Retina (tissue), 1 donor: ENCODE measurements around the gene ATP10B.

Experiments used
- DNase-seq: peaks from one replicate; pipeline ENCODE4 v3.0.0-alpha.2; 2016

The ATP10B gene

GRCh38 chr5:160629003-160629402, 223.0 kb downstream of the ATP10B start:
- no peak for DNase-seq

- no peak for DNase-seq
Measured at GRCh38 chr5:160628619-160628968, 223.4 kb downstream of the ATP10B start.

DNA sequence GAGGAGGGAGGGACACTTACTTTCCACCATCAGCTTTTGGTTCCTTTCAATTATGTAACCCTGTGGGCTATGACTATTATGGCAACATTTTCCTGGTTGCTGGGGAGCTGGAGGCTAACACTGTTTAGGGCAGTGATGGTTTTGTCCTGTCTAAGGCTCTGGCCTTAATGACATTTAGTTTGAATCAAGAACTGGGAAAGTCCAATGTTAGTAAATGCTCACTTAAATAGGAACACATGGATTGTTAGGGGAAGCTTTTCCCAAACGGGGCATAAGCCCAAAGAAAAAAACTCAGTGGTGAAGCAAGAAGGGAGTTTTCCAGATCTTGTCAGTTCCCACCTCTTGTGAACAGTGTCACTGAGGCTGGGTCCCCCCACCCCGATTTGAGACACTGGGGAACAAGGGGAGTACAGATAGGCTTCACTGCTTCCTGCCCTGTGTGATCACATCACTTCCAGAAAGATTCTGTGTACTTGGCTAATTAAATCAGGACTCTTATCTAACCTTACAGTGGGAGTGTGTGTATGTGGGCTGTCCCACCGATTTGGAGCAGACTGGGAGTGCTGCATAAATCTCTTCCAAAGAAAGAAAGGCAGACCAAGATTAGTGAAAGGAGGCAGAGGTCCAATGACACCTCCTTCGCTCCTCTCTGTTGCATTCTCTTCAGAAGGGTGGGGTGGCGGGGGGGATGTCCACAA, 223.9 kb downstream of the ATP10B start:
- no peak for DNase-seq

DNA sequence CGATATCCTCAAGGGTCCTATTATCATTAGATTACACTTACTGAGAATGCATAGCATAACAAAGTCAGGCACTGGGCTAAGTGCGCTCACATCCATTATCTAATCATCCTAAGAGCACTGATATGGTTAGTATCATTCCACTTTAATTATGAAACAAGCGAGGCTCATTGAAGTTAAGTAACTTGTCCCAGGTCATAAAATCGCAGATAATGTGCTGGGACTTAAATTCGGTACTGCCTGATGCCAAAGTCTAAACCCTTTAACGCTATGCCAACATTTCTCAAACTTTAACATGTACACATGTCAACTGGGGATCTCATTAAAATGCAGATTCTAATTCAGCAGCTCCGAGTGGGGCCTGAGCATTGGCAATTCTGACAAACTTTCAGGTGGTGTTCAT, 225.7 kb downstream of the ATP10B start:
- no peak for DNase-seq

- no peak for DNase-seq
Measured at GRCh38 chr5:160621526-160621925, 230.5 kb downstream of the ATP10B start.

GRCh38 chr5:160620401-160620800, 231.6 kb downstream of the ATP10B start:
- no peak for DNase-seq

DNA sequence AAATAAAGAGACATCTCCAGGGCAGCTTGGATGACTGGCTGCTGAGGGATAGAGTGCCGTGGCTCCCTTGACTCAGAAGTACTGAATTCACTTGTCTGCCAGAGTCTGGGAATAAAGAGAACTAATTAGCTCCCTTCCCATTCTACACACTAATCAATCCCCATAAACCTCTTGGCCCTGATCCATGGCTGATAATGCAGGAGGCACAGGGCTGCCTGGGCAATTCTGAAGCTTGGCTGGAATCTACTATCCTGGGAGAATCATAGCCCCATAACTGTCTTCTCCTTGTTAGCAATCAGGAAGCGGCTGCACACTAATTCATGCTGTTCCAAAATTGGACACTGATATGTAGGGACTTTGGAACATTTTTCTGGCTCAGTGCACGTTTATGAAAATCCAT, 232.6 kb downstream of the ATP10B start:
- no peak for DNase-seq

GRCh38 chr5:160618286-160618685, 233.7 kb downstream of the ATP10B start:
- DNase-seq = no peak

GRCh38 chr5:160616712-160617497, 235.1 kb downstream of the ATP10B start:
- DNase-seq = no peak

- no peak for DNase-seq
Measured at GRCh38 chr5:160614136-160614535, 237.9 kb downstream of the ATP10B start.

- no peak for DNase-seq
Measured at GRCh38 chr5:160605266-160605665, 246.7 kb downstream of the ATP10B start.

- no peak for DNase-seq
Measured at GRCh38 chr5:160604484-160604883, 247.5 kb downstream of the ATP10B start.

- DNase-seq = no peak
Measured at GRCh38 chr5:160602744-160603143, 249.3 kb downstream of the ATP10B start.

DNA sequence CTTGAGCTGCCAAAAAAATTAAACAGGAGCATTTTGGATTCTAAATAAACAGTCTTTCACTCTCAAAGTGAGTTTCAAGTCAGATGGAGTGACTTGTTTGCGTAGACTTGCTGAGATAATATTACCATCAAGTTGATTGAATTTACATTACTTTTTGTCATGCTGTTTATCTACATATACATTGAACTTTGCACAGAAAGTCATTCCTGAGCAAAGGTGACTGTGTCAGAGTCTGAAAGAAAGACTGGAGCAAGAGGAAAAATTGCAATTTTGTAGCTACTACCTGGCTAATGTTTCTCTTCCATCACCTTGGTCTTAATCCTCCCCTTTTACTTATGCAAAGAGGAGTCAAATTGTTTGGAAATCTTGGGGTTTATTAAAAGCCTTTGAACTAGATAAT, 251.0 kb downstream of the ATP10B start:
- DNase-seq = no peak

- DNase-seq = no peak
Measured at GRCh38 chr5:160573318-160573717, 278.7 kb downstream of the ATP10B start.

DNA sequence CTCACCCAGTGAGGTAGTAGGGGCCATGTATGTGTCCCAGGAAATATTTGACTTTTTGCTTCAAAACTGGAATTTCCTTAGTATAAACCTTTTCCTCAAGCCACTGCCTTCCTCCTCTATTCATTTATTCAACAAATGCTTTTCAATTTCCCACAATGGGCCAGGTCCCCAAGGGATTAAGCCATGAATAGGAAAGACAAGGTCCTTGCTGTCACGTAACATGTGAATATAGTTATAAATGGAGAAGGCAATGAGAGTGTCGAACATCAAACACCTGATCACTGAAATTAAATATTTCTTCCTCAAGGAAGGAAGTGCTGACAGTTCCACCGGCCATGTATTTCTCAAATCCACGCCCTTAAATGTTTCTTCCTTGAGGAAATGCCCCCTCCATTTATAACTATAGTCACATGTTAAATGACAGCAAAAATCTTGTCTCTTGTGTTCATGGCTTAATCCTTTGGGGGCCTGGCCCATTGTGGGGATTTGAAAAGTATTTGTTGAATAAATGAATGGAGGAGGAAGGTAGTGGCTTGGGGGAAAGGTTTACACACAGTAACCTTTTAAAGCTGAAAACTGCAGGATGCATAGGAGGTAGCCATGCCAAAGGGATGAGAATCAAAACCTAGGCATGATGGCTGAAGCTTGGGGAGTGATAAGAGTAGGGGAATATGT, 284.8 kb downstream of the ATP10B start:
- DNase-seq = no peak

GRCh38 chr5:160565376-160565775, 286.6 kb downstream of the ATP10B start:
- no peak for DNase-seq

DNA sequence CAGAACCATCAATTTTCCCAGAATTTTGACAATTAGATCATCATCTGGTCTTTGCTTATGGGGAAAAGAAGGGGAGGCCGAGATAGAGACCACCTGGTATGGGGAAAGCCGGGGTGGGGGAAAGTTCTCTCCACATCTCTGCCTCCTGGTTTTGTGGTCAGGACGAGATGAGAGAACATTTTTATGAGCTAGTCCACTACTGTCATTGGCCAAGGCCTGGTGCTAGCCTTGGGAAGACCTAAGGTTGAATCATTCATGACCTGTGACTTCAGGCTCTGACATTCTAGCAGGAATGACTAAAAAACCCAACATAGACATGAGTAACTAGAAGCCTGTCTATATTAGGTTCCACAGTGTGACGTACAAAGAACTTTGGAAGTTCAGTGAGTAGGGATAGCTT, 295.2 kb downstream of the ATP10B start:
- DNase-seq = no peak

- peak; percentile 80 for DNase-seq
Measured at GRCh38 chr5:160555971-160556631, 295.9 kb downstream of the ATP10B start.

GRCh38 chr5:160555581-160555970, 296.4 kb downstream of the ATP10B start:
- no peak for DNase-seq

GRCh38 chr5:160550075-160550474, 301.9 kb downstream of the ATP10B start:
- DNase-seq = no peak

DNA sequence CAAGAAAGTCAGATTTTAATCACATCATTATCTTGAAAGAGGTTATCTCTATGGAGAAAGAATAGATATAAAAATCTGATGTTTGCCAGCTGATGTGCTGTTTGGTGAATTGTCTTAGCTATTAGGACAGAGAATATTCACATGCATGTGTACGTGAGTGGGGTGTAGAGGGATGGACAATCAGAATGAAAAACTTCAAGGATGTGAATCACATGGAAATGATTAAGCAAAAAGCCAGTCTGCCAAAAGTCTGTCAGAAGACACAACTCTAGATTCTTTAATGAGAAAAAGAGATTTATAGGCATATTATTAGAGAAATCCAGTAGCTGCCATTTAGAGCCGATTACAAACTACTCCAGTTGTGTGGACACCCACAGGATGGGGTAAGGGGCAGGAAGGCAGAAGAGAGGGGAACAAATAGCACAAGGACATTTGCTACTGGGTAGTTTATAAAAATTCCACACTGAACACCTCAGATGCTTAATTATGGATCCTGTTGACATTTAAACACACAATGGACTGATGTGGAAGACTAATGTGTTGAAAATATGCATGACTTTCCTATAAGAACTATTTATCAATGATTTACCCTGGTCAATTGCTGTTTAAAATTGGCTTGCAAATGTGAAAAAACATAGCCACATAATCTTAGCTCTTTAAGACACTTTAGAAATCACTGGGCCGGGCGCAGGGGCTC, 302.9 kb downstream of the ATP10B start:
- DNase-seq = no peak

DNA sequence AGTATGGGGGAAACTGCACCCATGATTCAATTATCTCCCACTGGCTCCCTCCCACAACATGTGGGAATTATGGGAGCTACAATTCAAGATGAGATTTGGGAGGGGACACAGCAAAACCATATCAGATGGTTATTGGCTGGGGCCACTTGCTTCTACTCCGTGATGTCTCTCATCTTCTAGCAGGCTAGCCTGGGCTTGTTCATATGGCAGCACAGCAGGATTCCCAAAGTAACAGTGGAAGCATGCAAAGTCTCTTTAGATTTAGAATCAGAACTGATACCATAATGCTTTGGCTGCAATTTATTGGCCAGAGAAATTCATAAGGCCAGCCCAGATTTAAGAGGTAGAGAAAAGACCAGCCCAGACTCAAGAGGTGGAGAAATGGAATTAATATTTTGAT, 304.1 kb downstream of the ATP10B start:
- DNase-seq = no peak
